ENCODE results near the gene C9orf40. TPM values are rescaled to one million over a fixed set of nuclear protein-coding genes. Genes with fewer than 3 reads are reported as not detected.

The C9orf40 gene
- total RNA-seq, 1 experiment from 2014 or later = 8.0 TPM

- peak; percentile 73 for DNase-seq (ENCODE audit: low spot score)
These were observed 12.1 kb downstream of the C9orf40 start for GRCh38 chr9:74940600-74940999.

- DNase-seq (ENCODE audit: low spot score) = no peak
These were observed 17.7 kb downstream of the C9orf40 start for GRCh38 chr9:74935008-74935407.

- no peak for DNase-seq (ENCODE audit: low spot score)
These were observed 31.0 kb downstream of the C9orf40 start for GRCh38 chr9:74921737-74922136.

GRCh38 chr9:74920944-74921626 is 31.6 kb downstream of the C9orf40 start:
- no peak for DNase-seq (ENCODE audit: low spot score)

GRCh38 chr9:74910036-74910435 is 42.7 kb downstream of the C9orf40 start:
- DNase-seq (ENCODE audit: low spot score) = no peak

GRCh38 chr9:74908665-74909064 is 44.0 kb downstream of the C9orf40 start:
- no peak for DNase-seq (ENCODE audit: low spot score)

GRCh38 chr9:74907085-74907484 is 45.6 kb downstream of the C9orf40 start:
- no peak for DNase-seq (ENCODE audit: low spot score)

GRCh38 chr9:74901001-74901400 is 51.7 kb downstream of the C9orf40 start:
- no peak for DNase-seq (ENCODE audit: low spot score)

Other genes starting within 250 kb of the C9orf40 start
- gene TRPM6, start 65.0 kb downstream of the C9orf40 start, total RNA-seq (2014; rRNA removed; shearing (Covaris generic)) = not detected in 2 replicates
- 41.3 and 41.8 TPM in 2 replicates for gene CARNMT1, start 75.4 kb upstream of the C9orf40 start, total RNA-seq (2014; rRNA removed; shearing (Covaris generic))
- 2.3 and 5.1 TPM in 2 replicates for gene NMRK1, start 135.2 kb upstream of the C9orf40 start, total RNA-seq (2014; rRNA removed; shearing (Covaris generic))
- gene OSTF1, start 135.6 kb upstream of the C9orf40 start, total RNA-seq (2014; rRNA removed; shearing (Covaris generic)) = 32.1 and 36.6 TPM in 2 replicates

Data from HT-29 (cell line).